HG03520 (cell line): Measurements from ENCODE around the gene CD63.
A peak's percentile ranks its signal among the peaks of the same experiment; 100 is the strongest.

ENCODE experiments used
- ATAC-seq: cut with Tn5 transposase; IDR thresholded peaks from one replicate; pipeline ENCODE4 v1.9.1; 2021; ENCODE audit warnings: mild to moderate bottlenecking, moderate library complexity; ENCODE audit not compliant: unreplicated experiment

The CD63 gene

DNA sequence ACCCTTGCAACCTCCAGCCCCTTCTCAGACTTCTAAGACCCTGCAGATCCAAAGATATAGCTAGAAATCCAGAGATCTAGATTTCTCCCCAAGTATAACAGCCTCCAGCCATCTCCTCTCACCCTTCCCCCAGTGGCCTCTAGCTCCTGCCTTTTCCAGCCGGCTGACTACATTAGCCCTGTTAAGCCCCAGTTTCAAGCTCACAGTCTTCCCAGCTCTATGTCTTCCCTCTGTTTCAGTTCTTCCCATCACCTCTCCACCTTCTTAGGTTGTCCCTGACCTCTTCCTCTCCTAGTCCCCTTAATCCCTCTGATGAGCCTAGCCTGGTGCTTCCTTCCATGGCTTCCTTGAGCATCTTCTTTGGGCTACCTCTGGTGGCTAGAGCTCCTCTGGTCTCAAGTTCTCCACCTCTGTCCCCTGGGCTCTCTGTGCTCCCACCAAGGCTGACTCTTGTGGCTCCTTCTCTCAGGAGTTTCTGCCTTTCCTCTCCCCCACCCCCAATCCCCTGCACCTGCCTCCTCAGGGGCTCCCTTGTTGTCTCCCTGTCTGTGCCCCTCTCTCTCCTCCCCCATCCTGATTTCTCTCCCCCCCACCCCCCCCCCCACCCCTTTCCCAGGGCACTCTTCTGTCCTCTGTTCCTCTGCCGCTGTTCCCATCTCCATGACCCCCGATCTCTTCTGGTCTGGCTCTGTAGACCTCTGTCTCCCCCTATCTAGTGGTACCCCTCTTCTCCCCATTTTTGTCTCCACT is 13.3 kb upstream of the CD63 start:
- no peak for ATAC-seq

DNA sequence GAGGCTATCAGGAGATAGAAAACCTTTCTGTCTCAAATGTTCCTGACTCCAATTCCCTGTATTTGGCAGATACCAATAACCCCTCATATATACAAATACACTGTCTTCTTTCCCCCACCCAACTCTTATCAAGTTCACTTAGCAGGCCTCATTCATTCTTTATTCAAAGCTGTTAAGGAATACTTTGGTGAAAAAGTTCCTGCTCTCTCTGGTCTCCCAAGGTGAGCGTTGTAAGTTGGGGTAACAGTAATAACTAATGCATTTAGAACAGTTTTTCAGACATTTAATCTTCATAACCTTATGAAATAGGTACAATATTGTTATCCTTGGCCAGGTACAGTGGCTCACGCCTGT is 10.2 kb upstream of the CD63 start:
- no peak for ATAC-seq

DNA sequence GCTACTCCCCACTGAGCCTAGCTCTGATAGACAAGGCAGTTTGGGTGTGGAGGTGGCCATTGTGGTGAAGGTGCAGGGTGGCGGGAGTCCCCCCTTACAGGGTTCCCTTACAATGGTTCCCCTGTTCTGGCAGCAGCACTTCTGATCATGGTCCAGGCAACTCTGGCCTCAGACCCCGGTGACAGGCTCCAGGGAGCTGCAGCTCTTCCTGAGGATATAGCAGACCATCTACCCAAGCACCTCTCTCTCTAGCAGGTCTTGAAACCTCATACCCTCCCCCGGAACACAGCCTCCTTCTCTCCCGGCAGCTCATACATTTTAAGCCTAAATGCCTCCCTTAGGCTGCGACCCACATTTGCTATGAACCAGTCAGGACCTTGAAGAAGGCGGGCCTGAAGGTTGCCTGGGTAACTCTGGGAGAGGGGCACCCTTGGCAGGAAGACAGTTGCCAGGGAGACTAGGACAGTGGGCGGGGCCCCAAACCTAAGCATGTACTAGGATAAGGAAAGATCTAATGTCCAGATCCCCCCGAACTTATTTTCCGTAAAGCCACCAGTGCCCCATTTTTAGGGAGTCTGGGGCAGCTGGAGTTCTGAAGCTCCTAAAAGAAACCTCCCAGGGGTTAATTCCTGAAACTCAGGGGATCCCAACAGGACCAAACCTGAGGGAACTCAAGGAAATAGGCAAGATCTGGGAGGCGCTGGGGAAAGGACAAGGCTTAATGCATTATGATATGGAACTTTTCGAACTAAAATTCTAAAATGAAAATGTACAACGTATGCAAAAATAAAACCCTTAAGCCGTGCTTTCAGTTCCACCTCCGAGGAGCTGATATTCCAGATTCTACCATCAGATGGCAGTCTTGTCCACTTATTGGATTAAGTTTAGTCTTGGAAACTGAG is 9.6 kb upstream of the CD63 start:
- peak; percentile 81 for ATAC-seq

DNA sequence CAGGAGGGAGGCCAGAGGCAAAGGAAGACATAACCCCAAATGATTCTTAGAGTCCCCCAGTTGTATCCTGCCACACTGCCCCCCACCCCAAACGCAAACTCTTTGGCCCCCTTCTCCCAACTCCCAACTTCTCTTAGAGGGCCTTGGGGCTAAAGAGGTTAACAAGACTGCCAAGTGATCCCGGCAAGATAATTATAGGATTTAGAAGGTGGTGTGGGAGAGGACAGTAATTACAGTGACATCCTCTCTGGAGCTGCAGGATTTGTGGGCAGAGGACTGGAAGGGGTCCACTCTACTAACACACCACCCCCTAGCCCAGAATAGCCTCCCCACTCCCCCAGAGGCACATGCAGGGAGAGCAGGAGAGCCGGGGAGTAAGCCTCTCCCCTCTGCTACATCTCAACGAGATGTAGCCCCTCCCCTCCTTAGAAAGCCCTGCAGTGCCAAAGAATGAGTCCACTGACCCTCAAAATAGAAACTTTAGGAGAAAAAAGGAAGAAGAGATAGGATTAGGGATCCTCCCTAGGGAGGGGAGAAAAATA is 8.8 kb upstream of the CD63 start:
- no peak for ATAC-seq

DNA sequence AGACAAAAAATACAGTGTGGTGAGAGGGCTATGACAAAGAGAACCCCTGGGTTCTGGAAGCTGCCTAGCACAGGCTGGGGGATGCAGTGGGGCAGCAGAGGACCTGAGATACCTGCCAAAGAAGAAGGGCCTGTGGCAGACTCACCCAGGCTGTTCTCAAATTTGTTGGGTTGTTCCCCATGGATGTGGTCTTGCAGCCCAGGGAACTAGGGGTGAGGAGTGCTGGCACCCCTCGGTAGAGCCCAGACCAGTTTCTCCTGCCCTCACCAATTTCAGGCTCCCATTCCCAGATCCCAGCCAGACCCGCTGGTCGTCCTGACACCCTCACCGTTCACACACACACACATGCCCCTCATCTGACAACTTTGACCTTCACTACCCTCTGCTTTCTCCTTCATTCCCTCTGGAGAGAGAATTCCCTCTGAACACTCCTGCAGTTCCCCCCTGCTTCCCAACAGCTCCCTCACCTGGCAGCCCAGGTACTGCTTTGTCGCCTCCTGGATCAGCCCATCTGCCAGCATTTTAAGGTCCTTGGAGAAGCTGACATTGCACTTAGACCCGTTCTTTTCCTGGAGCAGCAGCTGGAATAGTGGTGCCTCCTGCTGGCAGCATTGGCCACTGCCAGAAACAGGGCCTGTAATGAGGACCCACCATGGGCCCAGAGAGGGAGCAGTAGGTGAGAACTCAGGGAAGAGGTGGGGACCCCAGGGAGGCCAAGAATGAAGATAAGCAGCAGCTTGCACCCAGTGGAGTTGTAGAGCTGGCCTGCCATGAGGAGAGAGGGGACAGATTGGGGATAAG is 8.2 kb upstream of the CD63 start:
- no peak for ATAC-seq

DNA sequence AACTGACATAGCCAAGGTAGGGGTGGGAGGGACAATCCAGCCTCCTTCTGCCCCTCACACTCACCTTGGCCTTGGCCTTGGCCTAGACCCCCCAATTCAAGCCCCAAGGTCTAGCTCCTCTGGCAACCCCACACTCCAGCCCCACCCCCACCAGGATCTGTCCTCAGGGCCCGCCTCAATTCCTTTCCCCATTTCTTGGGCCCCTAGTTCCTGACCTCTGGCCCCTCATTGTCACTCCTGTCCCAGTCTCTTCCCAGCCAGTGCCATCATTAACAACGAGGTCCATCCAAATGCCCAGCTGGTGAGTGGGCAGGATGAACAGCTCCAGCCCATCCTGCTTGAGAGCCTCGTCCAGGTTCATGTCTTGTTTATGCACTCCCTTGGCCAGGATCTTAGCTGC is 7.3 kb upstream of the CD63 start:
- no peak for ATAC-seq

DNA sequence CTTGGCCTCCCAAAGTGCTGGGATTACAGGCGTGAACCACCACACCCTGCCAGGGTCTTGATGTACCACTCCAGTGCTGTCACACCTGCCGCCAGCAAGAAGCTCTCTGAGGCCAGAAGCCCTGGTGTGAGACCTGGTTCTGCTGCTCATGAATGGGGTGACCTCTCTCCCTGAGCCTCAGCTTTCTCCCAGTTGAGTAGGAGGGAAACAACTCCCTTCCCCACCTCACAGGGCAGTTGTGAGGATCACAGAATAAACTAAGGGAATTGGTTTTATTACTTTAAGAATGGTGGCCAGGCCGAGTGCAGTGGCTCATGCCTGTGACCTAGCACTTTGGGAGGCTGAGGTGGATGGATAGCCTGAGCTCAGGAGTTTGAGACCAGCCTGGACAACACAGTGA is 5.8 kb upstream of the CD63 start:
- no peak for ATAC-seq

DNA sequence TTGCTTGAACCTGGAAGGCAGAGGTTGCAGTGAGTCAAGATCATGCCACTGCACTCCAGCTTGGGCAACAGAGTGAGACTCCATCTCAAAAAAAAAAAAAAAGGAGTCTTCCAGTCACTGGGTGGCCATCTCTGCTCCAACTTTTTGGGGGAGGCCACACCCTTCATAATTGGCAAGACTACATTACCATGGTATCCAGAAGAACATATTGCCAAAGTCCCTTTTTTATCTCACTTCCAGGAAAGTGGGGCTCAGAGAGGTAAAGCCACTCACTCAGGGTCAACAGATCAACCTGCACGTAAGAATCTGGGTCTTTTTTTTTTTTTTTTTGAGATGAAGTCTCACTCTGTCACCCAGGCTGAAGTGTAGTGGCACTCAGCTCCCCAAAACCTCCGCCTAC is 5.0 kb upstream of the CD63 start:
- no peak for ATAC-seq

DNA sequence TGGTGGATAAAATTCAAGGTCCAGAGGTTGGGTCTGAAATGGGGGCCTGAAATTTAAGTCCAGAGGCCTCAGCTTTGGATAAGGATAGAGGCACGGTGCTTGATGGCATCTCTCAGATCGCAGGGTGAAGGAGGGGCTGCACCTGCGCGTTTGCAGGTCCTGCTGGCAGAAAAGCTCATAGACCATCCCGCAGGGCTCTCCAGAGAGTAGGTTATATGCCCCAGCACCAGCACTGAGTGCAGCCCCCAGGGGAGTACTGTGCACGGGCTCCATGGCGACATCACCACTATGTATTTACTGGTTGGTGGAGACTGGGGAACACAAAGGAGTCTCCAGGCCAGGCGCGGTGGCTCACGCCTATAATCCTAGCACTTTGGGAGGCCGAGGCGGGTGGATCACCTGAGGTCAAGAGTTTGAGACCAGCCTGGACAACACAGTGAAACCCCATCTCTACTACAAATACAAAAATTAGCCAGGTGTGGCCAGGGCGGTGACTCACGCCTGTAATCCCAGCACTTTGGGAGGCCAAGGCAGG is 4.3 kb upstream of the CD63 start:
- ATAC-seq = no peak

DNA sequence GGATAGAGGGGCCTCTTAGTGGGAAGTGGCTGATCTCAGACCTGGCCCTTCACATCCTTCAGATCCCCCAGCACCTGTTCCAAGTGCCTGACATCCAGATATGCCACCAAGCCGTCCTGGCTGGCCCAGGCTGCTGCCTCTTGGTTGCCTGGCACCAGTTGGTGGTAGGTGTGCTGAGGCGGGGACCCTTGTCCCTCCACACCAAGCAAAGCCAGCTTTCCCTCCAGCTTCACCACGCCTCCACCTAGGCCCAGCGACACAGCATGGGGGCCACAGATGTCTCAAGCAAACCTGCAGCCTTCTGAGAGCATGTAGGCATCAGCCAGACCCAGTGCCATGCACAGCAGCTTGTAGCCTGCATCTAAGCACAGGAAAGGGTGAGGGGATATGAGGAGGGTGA is 3.5 kb upstream of the CD63 start:
- no peak for ATAC-seq

DNA sequence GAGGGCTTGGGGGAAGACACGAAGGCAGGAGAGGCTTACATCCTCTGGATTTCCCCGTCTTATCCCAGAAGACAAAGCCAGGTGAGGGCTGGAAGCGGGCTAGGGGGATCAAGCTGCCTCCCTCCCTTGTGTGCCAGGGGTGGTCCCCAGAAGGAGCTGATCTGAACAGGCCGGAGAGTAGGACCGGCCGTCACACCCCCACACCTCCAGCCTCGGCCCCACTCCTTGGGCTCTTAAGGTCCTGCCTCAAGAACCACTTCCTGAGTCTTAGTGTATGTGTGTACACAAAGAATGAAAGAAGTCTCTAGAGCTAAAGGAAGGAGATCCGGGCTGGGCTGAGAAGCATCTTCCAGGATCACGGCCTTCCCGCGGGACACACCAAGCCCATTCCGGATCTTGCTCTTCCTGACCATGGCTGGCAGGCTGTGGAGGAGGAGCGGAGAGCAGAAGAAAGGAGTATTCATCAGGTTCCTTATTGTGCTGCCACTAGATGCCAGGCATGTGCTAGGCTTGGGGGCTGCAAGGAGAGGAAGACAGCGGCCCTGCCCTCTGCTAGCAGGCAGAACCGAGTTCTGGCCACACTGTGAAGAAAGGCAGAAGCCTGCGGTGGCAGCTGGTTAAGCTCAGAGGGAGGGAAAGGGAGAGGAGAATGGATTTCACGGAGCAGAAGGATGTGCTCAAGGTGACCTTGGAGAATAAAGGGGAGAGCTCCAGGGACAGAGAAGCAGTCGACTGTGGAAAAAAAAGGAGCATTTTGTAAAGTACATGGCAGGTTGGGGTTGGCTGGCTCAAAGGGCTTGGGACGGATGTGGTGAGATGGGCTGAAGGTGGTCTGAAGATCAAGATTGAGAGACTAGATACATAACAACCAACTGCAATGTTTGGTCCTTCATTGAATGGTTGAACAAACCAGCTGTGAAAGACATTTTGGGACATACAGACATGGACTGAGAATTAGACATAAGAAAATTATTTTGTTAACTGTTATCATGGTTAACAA is 1.3 kb upstream of the CD63 start:
- ATAC-seq = peak; percentile 31

DNA sequence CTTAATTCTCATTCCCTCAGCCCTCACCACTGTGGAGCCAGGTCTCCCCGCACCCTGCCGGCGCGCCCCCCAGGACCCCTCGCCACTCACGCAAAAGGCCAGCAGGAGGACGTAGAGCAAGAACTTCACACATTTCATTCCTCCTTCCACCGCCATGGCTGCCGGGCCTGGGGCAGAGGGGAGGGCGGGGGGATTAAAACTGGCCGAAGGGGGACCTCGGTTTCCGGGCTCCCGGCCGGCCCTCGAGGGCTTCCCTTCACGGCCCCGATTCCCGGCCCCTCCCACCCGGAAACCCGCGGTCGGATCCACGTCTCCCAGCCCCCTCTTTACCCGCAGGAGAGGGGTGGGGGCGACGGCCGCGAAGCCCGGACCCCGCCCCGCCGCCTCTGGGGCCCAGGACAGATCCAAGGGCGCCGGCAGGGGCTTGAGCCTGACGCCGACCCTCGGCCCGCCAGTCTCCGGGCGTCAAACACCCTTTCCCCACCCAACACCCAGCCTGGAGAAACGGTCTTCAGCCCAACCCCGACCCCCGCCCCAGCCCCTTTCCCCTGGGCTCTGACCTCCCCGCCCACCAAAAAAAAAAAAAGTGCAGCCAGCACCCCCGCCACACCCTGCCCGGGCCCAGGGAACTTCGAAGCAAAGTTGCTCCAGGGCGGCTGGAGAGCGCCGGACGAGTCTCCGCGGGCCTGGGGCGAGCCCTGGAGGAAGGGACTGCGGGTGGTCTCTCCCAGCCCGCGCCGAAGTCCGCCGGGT is 447 bp downstream of the CD63 start:
- peak; percentile 20 for ATAC-seq

DNA sequence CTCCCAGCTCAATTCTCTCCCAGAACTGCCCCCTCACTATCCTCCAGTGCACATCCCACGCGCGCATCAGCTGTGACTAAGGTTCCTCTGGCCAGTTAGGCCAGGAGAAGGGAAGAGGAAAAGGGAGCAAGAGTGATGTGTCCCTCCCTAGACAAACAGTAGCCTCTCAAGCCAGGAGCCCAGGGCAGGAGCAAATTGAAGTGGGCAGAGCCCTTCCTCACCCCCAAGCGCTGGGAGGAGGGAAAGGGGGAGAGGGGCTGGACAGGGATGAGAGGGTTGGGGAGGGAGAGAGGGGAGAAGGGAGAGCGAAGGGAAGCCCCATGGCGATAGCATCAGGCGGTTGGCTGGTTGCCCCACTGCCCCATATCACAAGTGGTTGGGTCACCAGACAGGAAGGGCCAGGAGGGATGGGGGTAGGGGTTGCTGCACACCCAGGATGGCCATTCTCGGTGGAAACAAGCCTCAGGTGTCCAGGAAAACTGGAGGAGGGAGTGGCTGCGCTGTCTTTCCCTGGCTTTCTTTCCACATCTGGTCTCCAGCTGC is 1.1 kb downstream of the CD63 start:
- no peak for ATAC-seq

DNA sequence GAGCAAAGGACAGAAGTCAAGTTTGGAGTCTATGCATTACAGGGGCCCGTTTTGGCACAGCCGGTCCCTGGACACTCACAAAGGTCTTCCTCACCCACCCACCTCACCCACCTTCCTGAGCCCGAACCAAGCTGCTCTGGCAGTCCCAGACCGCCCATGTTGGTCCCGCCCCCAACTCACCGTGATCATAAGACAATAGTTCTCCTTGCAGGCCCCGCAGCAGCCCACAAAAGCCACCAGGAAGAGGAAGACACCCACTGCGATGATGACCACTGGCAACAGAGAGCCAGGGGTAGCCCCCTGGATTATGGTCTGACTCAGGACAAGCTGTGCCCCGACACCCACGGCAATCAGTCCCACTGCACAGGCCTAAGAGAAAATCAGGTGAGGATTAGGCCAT is 1.8 kb downstream of the CD63 start:
- no peak for ATAC-seq

DNA sequence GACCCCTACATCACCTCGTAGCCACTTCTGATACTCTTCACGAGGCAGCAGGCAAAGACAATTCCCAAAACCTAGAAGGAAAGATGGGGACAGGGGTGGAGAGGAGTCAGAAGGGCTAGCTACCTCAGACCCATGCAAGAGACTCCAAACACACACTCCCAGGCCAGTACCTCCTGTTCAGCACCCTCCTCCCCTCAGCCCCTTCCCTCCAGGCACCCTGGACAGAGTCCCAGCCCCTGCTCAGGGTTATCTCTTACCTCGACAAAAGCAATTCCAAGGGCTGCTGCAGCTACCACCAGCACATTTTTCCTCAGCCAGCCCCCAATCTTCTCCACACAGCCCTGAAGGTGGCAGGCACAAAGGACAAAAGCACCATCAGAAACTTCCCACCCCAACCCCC is 3.3 kb downstream of the CD63 start:
- ATAC-seq = no peak

DNA sequence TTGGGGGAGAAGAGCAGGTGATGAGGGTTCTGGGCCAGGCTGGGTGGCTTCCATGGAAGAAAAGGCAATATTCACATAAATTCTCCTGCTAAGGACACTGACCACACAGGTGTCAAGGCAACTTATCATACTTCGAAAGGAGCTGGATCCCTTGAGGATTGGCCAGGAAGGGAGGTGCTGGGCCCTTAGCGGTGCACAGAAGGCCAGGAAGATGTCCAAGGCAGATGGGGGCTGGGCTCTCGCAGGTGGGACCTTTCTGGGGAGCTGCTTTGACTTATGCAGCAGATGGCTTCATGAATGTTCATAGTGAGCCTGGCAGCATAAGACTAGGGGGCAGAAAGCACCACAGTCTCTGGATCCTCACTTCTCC is 3.9 kb downstream of the CD63 start:
- no peak for ATAC-seq

DNA sequence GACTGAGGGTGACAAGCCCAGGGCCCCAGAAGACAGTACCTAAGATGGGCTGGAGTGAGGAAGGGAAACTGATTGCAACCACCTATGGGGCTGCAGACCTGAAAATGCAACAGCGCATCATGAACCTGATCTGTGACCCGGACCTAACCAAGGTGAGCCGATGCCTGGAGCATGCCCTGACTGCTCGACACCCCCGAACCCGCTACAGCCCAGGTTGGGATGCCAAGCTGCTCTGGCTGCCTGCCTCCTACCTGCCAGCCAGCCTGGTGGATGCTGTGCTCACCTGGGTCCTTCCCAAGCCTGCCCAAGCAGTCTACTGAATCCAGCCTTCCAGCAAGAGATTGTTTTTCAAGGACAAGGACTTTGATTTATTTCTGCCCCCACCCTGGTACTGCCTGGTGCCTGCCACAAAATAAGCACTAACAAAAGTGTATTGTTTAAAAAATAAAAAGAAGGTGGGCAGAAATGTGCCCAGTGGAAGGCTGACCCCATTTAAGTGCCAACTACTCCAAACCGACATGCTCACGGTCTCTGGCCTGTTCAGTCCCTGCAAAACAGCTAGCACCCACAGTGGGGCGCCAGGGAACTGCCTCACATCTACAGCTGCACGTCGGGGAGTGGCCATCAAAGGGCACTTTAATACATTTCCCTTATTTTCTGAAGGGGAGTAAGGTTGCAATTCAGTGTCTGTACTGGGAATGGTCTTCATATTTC is 4.4 kb downstream of the CD63 start:
- ATAC-seq = peak; percentile 27

DNA sequence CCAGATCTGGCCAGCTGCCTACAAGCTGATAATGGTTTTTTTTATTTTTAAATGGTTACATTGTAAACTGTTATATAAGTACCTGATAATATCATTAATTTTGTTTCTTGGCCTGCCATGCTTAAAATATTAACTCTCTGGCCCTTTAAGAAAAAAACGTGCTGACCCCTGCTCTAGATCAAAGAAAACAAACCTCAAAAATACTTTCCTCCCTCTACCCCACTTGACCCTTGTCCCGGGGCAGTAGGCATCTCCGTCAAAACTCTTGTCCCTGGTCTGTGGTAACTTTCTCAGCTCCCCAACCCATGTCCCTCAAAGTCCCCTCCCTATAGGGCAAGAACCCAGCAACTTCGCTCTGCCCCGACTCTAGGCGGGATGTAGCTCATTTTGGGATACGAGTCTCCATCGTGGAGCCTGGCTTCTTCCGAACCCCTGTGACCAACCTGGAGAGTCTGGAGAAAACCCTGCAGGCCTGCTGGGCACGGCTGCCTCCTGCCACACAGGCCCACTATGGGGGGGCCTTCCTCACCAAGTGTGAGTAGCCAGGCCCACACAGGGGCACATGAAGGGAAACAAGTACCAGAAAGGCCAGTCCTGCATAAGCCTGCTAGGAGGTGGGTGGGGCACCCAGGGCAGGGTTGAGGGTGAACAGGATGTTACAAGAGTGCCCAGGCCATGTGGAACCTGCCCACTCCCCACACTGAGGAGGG is 5.1 kb downstream of the CD63 start:
- ATAC-seq = no peak
